ENCODE measurements around the gene SLC22A8. TPM values are rescaled to one million over a fixed set of nuclear protein-coding genes. Genes with fewer than 3 reads are reported as not detected.
"Not testable (repeated sequence)": the region's sequence is repeated elsewhere in the genome, so short reads cannot be mapped to it uniquely, and the experiment has no call there.

The SLC22A8 gene, protein sequence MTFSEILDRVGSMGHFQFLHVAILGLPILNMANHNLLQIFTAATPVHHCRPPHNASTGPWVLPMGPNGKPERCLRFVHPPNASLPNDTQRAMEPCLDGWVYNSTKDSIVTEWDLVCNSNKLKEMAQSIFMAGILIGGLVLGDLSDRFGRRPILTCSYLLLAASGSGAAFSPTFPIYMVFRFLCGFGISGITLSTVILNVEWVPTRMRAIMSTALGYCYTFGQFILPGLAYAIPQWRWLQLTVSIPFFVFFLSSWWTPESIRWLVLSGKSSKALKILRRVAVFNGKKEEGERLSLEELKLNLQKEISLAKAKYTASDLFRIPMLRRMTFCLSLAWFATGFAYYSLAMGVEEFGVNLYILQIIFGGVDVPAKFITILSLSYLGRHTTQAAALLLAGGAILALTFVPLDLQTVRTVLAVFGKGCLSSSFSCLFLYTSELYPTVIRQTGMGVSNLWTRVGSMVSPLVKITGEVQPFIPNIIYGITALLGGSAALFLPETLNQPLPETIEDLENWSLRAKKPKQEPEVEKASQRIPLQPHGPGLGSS
- total RNA-seq: not detected

DNA sequence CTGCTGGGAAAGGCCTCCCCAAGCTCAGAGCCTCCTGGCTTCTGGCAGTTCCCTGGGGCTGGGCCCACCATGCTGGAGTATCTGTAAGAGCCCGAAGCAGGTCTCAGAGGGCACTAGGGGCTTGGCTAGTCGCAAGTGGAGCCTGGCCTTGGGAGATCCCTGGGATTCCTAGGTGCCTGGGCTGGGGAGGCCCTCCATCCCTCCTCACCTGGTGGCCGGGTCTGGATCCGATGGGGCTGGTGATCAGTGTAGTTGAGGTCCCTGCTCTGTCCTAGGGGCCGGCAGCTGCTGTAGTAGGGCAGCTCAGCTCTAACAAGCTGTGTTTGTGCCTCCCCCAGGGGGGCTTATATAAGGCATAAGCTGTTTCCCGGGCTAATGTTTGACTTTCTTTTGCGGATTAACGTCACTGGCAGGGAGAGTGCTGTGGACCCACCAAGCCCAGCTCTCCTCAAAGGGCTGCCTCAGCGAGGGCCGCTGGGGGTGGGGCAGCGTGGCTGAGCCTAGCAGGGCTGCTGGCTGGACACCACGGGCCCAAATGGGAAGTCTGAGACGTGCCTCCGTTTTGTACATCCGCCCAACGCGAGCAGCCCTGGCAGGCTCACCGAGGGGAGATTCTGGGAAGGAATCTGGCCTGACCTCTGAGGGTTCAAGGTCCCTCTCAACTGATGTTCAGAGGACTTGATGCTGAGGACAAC is at the start of gene SLC22A8:
Gene SLC22A8, minus strand, starts transcription at position 321 of the 695 bp plus-strand sequence. CDS start 883 bp downstream, outside the sequence.
- DNase-seq: no peak

DNA sequence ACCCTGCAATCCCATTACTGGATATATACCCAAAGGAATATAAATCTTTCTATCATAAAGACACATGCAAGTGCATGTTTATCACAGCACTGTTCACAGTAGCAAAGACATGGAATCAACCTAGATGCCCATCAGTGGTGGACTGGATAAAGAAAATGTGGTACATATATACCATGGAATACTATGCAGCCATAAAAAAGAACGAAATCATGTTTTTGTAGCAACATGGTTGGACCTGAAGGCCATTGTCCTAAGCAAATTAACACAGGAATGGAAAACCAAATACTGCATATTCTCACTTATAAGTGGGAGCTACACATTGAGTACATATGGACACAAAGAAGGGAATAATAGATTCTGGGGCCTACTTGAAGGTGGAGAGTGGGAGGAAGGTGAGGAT is 30.6 kb upstream of the SLC22A8 start:
- DNase-seq: not testable (repeated sequence)

DNA sequence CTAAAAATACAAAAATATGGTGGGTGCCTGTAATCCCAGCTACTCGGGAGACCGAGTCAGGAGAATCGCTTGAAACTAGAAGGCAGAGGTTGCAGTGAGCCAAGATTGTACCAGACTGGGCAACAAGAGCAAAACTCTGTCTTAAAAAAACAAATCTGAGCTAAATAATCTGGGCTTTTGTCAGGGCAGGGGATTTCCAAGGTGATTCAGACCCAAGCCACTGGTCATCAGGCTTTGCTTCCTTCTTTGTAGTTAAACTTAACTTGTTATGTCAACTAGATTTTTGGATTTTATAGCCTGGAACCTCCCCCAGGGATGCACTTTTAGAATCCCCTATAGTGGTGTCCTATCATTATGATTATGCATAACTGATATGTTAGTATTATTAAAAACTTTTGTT is 27.0 kb upstream of the SLC22A8 start:
- DNase-seq: no peak

DNA sequence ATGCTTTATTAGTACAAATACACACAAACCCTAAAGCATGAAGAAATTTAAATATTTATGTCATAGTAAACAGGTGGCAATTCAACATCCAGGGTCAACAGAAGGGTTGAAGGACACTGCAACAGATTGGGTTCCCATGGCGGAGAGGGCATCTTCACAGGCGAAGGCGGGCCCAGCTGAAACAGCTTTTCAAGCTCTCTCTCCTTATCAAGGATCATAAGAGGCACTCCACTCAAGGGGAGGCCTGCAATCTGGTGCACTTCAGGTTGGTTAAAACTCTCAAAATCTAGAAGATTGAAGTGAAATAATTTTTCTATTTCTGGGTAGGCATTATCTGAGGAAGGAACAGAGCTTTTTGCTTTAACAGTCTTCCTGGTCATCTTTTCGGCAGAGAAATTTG is 16.8 kb upstream of the SLC22A8 start:
- no peak for DNase-seq

DNA sequence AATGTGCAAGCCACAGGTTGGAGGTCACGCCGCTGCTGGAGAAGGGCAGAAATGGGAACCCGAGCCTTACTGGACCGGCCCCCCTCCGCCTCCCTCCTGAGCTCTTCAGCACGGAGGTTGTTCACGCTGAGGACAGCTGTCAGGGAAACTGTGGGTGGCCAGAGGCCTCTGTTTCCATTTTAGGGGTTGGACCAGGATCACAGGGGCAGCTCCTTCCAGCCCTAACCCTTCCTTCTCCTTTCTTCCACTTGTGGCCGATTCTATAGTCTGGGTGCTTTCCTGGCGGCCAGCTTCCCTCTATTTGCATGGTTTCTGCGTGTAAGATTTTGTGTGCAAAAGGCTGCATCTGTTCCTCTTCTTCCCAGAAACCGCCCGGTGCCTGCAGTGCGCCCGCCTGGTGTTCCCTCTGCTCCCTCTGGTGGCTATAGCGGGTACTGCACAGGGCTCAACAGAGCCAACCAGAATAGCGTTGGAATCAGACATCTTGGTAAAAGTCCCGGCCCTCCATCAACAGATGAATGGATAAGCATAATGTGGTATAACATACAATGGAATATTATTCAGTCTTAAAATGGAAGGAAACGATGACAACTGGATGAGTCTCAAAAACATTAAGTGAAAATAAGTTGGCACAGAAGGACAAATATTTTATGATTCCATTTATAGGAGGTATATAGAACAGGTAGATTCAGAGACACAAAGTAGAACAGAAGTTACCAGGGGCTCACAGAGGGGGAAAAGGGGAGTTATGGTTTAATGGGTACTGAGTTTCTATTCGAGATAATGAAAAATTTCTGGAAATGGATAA is 8.4 kb upstream of the SLC22A8 start:
- peak; percentile 82 for DNase-seq

DNA sequence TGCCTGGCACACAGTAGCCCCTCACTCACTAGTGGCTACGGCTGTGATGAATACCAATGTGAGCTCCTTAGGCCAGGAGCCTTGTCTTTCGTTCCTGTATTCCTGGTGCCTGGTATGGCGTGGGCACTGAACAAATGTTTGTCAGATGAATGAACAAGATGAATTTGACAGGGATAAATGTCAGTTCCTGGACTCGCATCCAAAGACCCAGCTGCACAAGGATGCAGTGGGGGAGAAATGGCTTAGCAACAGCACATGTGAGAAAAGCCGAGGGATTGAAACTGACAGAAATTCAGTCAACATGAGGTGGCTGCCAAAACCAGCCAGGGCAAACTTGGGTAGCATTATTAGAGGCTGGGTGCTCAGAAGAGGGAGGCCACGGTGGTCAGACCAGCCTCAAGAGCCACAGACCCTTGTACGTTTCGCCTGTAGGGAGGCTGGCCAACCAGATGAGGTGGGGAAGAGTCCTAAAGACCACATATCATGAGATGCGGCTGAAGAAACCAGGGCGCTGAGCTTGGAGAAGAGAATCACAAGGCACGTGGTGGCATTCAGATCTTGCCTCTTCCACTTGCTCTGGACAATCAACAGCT is 7.7 kb upstream of the SLC22A8 start:
- peak; percentile 37 for DNase-seq

DNA sequence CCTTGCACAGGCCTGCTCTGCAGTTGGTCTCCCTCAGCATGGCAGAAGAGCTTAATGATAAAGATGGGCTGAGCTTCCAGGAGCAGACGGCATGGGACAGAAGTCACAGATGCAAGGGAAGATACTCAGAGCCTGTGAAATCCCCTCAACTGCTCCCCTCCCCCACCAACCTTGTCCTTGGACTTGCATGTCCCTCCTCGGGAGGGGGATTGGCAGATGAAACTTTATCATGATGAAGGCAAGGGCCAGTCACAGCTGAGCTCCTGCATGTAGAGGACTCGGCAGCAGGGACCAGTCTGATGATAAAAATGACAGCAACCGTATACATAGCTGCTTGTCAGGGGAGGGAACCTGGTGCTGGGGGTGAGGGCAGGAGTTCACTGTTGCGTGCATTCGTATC is 6.8 kb upstream of the SLC22A8 start:
- DNase-seq: no peak

DNA sequence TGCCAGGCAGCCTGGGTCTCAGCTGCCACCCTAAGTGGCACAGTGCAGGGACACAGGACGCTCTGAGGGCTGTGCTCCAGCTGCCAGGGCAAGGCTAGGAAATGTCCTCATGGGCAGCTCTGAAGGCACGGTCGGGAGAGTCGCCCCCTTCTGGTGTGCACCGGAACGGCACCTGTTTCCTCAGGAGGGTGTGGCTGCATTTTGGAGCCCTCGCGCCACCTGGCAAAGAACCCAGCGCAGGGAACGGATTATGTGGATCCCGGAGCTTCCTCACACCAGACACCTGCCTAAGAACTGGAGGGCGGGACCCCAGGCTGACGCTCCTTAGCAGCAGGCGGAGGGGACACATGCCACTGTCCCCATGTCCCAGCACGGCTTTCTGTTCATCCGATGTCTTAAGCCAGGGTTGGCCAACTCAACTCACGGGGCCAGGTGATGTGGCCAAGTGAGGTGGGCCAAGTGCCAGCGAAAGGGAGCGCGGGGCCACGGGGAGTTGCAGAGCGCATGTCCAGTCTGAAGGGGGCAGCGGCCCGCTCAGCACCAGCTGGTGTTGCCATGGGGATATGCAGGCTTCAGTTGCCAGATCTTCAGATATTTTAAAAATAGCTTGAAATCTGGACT is 5.1 kb upstream of the SLC22A8 start:
- DNase-seq: no peak

DNA sequence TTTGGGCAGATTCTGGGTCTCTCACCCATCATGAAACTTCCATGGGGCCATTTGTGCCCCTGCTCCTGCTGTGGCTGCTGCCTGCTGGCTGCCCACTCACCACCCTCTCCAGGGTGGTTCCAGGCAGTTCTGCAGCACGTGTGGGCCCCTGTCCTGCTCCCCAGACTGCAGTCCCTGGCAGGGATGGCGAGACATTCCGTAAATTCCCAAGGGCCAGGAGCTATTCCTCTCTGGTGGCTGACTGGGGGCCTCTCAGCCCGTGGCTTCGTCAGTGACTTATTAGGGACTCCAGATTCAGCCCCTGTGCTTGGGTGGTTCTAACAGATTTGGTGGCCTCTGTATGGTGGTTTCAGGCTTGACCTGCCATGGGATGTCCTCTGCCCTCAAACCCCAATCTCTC is 3.9 kb upstream of the SLC22A8 start:
- DNase-seq: no peak

DNA sequence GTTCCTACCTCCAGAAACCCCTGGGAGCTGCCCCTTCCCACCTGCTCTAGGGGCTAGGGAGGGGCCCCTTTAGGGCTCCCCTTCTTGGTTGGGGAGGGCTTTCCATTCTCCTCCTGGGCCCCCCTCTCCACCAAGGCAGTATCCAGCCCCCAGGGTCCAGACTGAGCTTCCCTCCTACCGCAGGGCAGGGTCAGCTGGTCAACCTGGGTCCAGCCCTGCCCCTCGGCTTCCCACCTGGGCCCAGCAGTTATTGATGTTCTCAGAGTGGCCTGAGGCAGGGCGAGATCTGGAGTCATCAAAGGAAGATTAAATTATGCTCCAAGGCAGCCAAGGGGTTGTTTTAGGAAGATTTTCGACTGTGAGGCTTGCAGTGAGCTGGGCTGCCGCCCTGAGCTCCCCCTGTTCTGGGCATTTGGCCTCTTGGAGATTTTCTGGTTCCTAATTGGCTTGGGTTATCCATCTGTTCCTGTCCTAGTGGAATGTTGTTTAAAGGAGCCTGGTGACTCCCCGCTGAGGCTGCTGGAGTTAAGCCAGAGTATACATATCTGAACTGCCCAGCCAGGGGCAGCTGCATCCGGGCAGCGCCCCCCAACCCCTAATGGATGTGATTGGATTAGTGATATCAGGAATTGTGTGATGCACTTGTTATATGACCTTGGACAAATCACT is 1.8 kb upstream of the SLC22A8 start:
- DNase-seq: no peak

DNA sequence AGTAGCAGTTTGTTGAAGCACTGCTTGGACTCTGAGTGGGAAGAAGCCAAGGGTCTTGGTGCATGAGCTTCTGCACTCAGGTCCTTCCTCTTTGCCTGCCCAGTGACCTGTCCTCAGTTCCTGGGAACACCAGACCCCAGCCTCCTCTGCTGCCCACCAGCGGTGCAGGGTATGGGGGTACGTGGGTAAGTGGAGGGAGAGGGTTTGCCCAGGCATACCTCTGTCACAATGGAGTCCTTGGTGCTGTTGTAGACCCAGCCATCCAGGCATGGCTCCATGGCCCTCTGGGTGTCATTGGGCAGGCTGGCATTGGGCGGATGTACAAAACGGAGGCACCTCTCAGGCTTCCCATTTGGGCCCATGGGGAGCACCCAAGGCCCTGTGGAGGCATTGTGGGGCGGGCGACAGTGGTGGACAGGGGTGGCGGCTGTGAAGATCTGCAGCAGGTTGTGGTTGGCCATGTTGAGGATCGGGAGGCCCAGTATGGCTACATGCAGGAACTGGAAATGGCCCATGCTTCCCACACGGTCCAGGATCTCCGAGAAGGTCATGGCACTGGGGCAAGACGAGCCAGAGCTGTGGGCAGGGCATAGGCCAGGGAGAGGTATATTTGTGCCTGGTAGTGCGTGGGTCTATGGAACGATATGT is 1.1 kb downstream of the SLC22A8 start:
- no peak for DNase-seq

DNA sequence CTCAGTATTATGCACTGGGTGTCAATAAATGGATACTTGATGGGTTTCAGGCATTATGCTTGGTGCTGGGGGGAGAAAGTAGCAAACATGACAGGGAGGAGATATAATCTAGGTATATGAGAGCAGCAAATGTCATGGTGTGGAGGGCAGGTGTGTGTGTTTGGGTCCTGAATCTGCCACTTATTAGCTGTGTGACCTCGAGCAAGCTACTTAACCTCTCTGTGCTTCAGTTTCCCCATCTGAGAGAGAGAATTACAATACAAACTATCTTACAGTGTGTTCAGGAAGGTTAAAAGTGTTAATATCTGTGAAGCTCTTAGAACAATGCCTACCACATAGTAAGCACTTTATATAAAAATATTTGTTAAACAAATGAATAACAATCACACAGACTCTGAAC is 2.8 kb downstream of the SLC22A8 start:
- DNase-seq: no peak

DNA sequence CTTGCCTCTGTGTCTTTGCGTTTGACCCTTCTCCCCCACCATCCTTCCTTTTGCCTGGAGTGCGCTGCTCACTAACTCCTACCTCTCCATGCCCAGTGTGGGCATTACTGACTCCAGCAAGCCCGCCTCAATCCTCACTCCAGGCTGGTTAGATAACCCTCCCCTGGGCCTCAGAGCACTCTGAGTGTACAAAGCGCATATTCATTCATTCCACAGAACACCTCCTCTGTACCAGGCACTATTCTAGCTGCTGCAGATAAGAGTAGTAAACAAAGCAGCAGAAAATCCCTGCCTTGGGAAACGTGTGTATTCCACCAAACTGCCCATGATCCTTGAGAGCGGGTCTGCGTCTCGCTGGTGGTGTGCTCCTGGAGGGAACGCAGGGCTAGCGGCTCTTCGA is 3.2 kb downstream of the SLC22A8 start:
- no peak for DNase-seq

DNA sequence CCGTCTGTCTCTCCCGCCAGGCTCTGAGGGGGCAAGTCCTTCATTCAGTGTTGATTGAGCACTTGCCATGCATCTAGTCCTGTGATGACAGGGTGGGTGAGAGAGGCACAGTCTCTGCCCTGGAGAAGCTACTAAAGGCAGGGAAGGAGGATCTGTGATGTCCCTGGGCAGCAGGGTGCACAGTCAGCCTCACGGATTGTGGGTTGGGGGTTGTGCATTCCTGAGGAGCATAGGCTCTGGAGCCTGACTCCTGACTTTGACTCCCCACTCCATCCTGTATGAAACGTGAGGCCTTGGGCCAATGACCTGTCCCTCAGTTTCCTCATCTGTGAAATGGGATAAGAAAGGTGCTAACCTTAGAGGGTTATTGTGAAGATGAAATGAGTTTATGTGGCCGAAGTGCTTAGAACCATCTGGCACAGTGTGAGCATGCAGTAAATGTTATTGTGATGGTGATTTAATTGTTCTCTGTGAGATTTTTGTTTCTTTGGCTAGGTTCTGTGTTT is 4.7 kb downstream of the SLC22A8 start:
- DNase-seq: no peak

DNA sequence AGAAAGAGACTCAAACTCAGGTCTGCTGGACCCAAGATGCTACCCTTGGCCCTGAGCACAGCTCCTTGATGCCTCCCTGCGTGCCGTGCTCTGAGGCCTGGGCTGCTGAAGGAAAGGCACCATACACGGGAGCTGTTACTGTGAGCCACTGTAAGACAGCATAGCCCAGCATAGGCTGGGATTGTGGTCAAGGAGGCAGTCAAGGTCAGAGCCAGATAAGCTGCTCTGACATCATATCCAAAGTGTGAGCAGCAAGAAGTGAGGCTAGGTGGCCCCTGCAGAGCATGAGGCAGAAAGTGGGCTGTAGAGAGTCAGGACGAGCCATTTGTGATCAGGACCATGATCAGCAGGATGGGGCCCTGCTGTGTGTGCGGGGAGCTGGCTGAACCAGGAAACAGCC is 7.7 kb downstream of the SLC22A8 start:
- DNase-seq: no peak

DNA sequence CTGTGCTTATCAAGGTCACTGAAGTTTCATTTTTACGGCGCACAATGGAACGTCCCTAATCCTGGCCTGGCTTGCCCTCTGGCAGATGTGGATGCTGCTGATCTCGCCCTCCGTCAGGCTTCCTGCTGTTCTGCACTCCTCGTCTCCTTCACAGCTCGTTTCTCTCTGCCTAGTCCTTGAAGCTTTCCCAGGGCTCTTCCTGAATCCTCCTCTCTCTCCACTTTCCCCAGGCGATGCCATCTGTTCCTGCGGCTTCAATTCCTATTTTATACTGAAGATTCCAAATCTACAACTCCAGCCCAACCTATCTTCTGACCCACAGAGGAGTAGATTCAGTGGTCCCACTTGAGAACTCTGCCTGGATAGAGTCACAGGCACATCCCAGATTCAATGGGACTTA is 14.2 kb downstream of the SLC22A8 start:
- DNase-seq: no peak

DNA sequence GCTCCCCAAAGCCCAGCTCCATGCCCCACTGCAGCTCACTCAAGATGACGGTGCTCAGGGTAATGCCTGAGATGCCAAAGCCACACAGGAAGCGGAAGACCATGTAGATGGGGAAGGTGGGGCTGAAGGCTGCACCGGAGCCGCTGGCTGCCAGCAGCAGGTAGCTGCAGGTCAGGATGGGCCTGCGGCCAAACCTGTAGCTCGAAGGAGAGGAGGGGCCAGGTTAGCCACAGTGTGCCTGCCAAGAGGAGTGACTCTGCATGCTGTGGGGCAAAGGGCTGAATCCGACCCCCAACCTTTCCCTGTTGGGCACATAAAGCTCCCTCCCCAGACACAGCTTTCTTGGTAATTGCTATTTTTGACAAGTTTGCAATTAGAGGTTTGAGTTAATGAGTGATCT is 16.0 kb downstream of the SLC22A8 start:
- no peak for DNase-seq

DNA sequence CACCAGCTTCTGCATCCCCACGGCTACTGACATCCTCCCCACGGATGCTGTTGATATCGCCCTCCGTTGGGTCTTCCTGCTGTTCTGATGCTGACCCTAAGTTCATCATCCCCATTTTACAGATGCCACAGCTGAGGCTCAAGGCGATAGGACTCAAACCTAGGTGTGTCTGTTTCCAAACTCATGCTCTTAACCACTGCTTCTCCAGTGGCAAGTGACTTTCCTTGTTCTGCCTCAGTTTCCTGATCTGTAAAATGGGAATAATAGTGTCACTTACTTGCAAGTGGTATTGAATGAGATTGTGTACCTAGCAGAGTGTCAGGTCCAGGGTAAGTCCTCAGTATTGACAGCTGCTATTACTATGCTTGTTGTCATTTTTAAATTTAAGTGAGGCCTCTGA is 16.5 kb downstream of the SLC22A8 start:
- DNase-seq: no peak

DNA sequence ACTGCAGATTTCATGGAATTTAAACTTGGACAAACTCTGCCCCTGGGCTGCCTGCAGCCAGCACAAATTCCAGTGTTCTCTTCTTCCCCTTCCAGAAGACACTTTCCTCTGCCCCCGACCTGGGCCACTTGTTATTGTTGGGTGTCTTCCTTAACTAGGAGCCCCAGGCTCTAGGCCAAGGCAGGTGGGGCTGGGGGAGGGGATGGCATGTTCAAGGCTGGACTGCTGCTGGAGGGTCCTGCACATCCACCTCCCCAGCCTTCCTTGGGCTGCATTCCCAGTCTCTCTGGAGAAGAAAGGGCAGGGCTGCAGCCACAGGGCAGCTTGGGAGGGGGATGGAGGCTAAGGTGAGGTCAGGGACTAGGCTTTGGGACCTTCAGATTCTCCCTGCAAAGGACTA is 19.4 kb downstream of the SLC22A8 start:
- no peak for DNase-seq

DNA sequence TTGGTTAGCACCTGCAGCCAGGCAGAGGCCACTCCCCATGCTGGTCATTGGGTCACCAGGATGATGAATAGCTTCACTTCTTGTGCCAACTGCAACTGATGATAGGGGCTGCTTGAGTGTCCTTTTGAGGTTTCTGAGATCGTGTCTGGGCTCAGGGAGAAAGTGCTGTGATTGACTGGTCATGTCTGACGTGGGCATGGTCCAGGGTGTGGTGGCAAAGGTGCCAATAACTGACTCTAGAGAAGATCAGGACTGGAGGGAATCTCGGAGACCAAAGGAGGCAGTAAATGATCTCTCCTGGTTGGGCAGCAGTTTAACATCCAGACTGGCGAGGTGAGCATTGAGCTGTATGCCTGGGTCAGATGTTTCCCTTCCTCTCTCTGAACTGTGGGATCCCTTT is 20.9 kb downstream of the SLC22A8 start:
- DNase-seq: no peak

DNA sequence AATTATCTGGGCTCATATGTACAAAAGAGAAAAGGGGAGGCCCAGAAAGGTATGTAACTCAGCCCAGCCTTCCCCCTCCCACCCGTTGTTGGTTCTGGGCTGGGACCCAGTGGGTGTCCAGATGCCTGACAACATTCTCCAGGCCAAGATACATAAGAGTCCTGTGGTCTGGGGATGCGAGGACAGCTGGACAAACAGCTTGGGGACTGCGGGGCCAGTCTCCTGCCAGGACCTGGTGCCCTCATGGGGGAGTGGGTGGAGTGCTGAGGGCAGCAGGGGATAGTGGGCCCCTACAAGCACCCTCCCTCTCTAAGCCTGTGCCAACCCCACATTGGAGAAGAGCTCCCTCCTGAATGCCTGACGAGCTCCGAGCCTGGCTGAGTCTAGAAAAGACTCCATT is 27.4 kb downstream of the SLC22A8 start:
- no peak for DNase-seq
